SU-DHL-6 (cell line): ENCODE measurements around the gene NTN5.

ENCODE experiments used
- EZH2phosphoT487 ChIP-seq: fragments of 200-600 bp; sonication (generic), shearing (Covaris generic); conservative IDR thresholded peaks from 2 replicates; pipeline ENCODE4 v1.6.1; 2018; ENCODE audit warnings: mild to moderate bottlenecking, antibody characterized with exemption, low read length, moderate library complexity, mixed read lengths
- TF ChIP-seq, protein P1 (sequence below): fragments of 200-600 bp; sonication (generic); IDR thresholded peaks from one replicate; pipeline ENCODE4 v1.5.1; 2017; ENCODE audit warnings: antibody characterized with exemption, mild to moderate bottlenecking, low read length, moderate library complexity; ENCODE audit not compliant: insufficient read depth, poor library complexity, severe bottlenecking

- TF ChIP-seq EZH2phosphoT487, result no peak
- TF ChIP-seq, protein P1, sequence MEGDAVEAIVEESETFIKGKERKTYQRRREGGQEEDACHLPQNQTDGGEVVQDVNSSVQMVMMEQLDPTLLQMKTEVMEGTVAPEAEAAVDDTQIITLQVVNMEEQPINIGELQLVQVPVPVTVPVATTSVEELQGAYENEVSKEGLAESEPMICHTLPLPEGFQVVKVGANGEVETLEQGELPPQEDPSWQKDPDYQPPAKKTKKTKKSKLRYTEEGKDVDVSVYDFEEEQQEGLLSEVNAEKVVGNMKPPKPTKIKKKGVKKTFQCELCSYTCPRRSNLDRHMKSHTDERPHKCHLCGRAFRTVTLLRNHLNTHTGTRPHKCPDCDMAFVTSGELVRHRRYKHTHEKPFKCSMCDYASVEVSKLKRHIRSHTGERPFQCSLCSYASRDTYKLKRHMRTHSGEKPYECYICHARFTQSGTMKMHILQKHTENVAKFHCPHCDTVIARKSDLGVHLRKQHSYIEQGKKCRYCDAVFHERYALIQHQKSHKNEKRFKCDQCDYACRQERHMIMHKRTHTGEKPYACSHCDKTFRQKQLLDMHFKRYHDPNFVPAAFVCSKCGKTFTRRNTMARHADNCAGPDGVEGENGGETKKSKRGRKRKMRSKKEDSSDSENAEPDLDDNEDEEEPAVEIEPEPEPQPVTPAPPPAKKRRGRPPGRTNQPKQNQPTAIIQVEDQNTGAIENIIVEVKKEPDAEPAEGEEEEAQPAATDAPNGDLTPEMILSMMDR, result no peak
Measured at GRCh38 chr19:48635966-48636858, 36.6 kb downstream of the NTN5 start.
